Thymus (tissue), 11 donors: ENCODE data around the gene PTPA. TPM values are rescaled to one million over a fixed set of nuclear protein-coding genes. Genes with fewer than 3 reads are reported as not detected.
"Not testable (repeated sequence)": the region's sequence is repeated elsewhere in the genome, so short reads cannot be mapped to it uniquely, and the experiment has no call there.

Experiments used
- DNase-seq, 9 donors: peaks; one replicate each; pipeline ENCODE4 v3.0.0-alpha.2; 2013; ENCODE audit warnings: low spot score in 9 of 9, low read depth in 6 of 9, missing footprints in 1 of 9
- H3K27ac ChIP-seq, 2 donors: one replicate each; pipeline ENCODE4 v1.5.1; 2013; ENCODE audit warnings: control low read depth in 1 of 2, low read depth in 1 of 2, low read length in 1 of 2, mild to moderate bottlenecking in 1 of 2, moderate library complexity in 1 of 2
- H3K27me3 ChIP-seq, 2 donors: one replicate each; pipeline ENCODE4 v1.5.1; 2013; ENCODE audit warnings: low read length in 1 of 2; ENCODE audit not compliant: control insufficient read depth in 2 of 2, insufficient read depth in 1 of 2
- H3K36me3 ChIP-seq, 2 donors: one replicate each; pipeline ENCODE4 v1.5.1; 2013; ENCODE audit warnings: low read length in 1 of 2, mild to moderate bottlenecking in 1 of 2, moderate library complexity in 1 of 2; ENCODE audit not compliant: control insufficient read depth in 2 of 2, insufficient read depth in 2 of 2
- H3K4me1 ChIP-seq, 2 donors: one replicate each; pipeline ENCODE4 v1.5.1; 2013; ENCODE audit warnings: low read length in 2 of 2; ENCODE audit not compliant: control insufficient read depth in 2 of 2, insufficient read depth in 2 of 2
- H3K4me3 ChIP-seq, 2 donors: one replicate each; pipeline ENCODE4 v1.5.1; 2013; ENCODE audit warnings: low read length in 2 of 2, control low read depth in 1 of 2, mild to moderate bottlenecking in 1 of 2
- H3K9me3 ChIP-seq, 2 donors: one replicate each; pipeline ENCODE4 v1.5.1; 2013; ENCODE audit warnings: low read length in 1 of 2, mild to moderate bottlenecking in 1 of 2; ENCODE audit not compliant: control insufficient read depth in 2 of 2, insufficient read depth in 1 of 2
- WGBS: extraction: QIAGEN DNeasy Blood & Tissue Kit; methylation state at CpG from one replicate; pipeline ENCODE4 v1.1.7; 2013; 5-methylcytosine and 5-hydroxymethylcytosine counted together
- polyA plus RNA-seq: library from polyadenylated mRNA; stranded (reverse); fragments of 200-250 nt; gene quantifications from one replicate; pipeline ENCODE4 v1.2.3, GENCODE V29; 2013
- total RNA-seq: library from RNA; stranded (reverse); fragments of 120-200 nt; gene quantifications from one replicate; pipeline ENCODE4 v1.2.4, GENCODE V29; 2013
- donor health status: healthy.

The PTPA gene
- total and polyA plus RNA-seq, 2 donors, result 68.3 to 70.1 TPM

DNA sequence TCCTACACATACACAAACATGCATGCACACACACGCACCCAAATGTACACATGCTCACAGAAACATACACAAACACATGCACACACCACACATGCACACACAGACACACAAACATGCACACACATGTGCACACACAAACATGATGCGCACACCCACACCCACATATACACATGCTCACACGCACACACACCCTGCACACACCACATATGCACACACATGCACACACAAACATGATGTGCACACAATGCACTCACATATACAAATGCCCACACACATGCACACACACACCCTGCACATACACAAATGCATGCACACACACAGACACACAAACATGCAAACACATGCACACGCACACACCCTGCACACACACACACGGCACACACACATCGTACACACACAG lies 74.2 kb downstream of the PTPA start:
- peaks cover 0 to 9% of the 10 kb centered on the region in 2 donors for H3K27me3 ChIP-seq
- H3K27ac ChIP-seq, result no peak overlapping the region
- peaks cover 0 to 9% of the 10 kb centered on the region in 2 donors for H3K4me1 ChIP-seq
- WGBS, result 98% methylated on average over 6 of the region's 6 CpGs
- H3K4me3 ChIP-seq, result no peak overlapping the region
- DNase-seq, result no peak
- peaks cover 0 to 6% of the 10 kb centered on the region in 2 donors for H3K9me3 ChIP-seq
- no peaks in the 10 kb centered on the region for H3K36me3 ChIP-seq

- Histone ChIP-seq H3K9me3 (peaks cover 0 to 6% of the 10 kb centered on the region in 2 donors), H3K4me1 (peaks cover 0 to 9% of the 10 kb centered on the region in 2 donors), H3K27me3 (peaks cover 0 to 4% of the 10 kb centered on the region in 2 donors), H3K4me3 (no peak overlapping the region), H3K36me3 (no peaks in the 10 kb centered on the region), H3K27ac (no peak overlapping the region)
- no peak for DNase-seq
- 96% methylated on average over 10 of the region's 10 CpGs for WGBS
Observed at GRCh38 chr9:129185991-129186390, 74.8 kb downstream of the PTPA start.

DNA sequence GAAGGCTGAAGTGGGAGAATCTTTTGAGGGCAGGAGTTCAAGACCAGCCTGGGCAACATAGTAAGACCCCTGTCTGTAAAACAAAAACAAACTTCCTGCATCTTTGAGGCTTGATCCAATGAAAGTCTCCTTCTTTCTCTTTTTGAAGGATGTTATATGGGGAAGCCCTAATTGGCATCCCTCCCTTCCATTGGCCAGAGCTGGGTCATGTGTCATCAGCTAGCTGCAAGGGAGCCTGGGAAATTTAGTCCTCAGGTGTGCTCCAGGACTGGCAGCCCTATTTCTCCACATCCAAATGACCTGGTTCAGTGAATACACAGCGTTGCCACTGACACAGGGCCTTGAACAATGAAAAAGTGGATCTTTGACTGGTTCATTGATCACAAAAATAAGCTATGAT lies 75.8 kb downstream of the PTPA start:
- Histone ChIP-seq H3K4me3 (no peak overlapping the region), H3K27me3 (peaks cover 0 to 2% of the 10 kb centered on the region in 2 donors), H3K36me3 (no peaks in the 10 kb centered on the region), H3K4me1 (peaks cover 0 to 9% of the 10 kb centered on the region in 2 donors), H3K27ac (no peak overlapping the region), H3K9me3 (peaks cover 0 to 7% of the 10 kb centered on the region in 2 donors)
- no peak for DNase-seq
- 90% methylated on average over 1 of the region's 1 CpG for WGBS

DNA sequence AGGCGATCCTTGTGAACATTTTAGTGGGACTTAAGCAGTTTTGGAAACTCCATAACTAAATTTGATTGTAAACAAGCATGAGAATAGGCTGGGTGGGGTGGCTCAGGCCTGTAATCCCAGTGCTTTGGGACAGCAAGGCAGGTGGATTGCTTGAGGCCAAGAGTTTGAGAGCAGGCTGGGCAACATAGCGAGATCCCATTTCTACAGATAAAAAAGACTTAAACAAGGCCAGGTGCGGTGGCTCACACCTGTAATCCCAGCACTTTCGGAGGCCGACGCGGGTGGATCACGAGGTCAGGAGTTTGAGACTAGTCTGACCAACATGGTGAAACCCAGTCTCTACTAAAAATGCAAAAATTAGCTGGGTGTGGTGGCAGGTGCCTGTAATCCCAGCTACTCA lies 78.8 kb downstream of the PTPA start:
- not testable (repeated sequence) for H3K36me3 ChIP-seq, H3K9me3 ChIP-seq, H3K4me1 ChIP-seq, H3K27ac ChIP-seq, DNase-seq, H3K4me3 ChIP-seq
- peaks cover 2 to 19% of the 10 kb centered on the region in 2 donors for H3K27me3 ChIP-seq
- WGBS, result 97% methylated on average over 8 of the region's 8 CpGs

DNA sequence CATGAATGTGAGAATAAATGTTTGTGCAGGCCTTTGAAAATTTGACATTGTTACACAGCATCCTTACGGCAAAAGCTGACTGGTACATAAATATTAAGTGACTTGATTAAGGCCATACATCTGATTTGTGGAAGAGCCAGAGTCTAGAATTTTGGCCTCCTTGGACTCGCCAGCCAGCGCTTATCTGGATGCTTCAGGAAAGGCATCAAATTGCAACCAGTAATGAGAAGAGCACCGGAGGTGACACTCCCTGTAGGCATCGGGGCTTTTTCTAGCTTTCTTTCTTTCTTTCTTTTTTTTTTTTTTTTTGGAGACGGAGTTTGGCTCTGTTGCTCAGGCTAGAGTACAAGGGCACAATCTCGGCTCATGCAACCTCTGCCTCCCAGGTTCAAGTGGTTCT lies 80.0 kb downstream of the PTPA start:
- DNase-seq, result no peak
- H3K27ac ChIP-seq, result no peak overlapping the region
- peaks cover 2 to 29% of the 10 kb centered on the region in 2 donors for H3K27me3 ChIP-seq
- 94% methylated on average over 7 of the region's 7 CpGs for WGBS
- peaks cover 0 to 10% of the 10 kb centered on the region in 2 donors for H3K9me3 ChIP-seq
- no peaks in the 10 kb centered on the region for H3K4me1 ChIP-seq
- no peaks in the 10 kb centered on the region for H3K36me3 ChIP-seq
- H3K4me3 ChIP-seq, result no peak overlapping the region

DNA sequence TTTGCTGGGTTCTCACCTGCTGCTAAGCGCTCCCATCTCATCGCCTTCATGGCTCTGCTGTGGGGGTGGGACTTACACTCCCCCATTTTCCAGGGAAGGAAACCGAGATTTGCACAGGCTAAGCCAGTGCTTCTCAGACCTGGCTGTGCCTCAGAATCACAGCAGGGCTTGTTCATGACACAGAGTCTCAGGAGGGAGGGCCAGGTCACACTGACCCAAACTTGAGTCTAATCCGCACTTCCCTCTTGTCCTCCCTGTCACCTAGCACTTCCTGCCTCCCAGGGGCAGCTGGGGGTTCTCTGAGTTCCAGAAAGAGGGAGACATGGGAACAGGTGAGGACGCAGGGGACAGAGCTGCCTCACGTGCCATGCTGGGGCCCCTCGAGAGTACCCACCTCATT lies 82.4 kb downstream of the PTPA start:
- Histone ChIP-seq H3K4me3 (no peak overlapping the region), H3K4me1 (peaks cover 0 to 1% of the 10 kb centered on the region in 2 donors), H3K36me3 (no peaks in the 10 kb centered on the region), H3K27me3 (peaks cover 2 to 41% of the 10 kb centered on the region in 2 donors), H3K27ac (no peak overlapping the region), H3K9me3 (peaks cover 0 to 6% of the 10 kb centered on the region in 2 donors)
- WGBS, result 92% methylated on average over 7 of the region's 7 CpGs
- no peak for DNase-seq

DNA sequence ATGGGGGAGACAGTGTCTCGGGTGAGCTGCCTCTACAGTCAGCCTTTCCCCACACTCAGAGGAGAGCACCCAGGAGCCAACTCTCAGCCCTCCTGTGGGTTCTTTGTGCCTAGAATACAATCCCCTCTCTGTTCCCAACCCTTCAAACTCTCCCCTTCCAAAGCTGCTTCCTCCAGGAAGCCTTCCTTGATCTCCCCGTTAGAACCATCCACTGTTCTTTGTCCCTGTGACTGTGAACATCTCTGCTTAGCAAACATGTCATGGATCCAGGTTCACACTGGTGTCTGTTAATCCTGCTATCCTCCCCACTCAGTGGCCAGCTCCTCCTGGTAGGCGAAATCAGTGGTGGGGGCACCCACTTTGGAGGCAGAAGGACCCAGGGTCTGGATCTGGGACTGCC lies 83.0 kb downstream of the PTPA start:
- Histone ChIP-seq H3K36me3 (no peaks in the 10 kb centered on the region), H3K9me3 (peaks cover 0 to 6% of the 10 kb centered on the region in 2 donors), H3K27me3 (peaks cover 2 to 43% of the 10 kb centered on the region in 2 donors), H3K4me1 (peaks cover 0 to 3% of the 10 kb centered on the region in 2 donors), H3K4me3 (no peak overlapping the region), H3K27ac (no peak overlapping the region)
- no peak for DNase-seq
- WGBS, result 60% methylated on average over 3 of the region's 3 CpGs

DNA sequence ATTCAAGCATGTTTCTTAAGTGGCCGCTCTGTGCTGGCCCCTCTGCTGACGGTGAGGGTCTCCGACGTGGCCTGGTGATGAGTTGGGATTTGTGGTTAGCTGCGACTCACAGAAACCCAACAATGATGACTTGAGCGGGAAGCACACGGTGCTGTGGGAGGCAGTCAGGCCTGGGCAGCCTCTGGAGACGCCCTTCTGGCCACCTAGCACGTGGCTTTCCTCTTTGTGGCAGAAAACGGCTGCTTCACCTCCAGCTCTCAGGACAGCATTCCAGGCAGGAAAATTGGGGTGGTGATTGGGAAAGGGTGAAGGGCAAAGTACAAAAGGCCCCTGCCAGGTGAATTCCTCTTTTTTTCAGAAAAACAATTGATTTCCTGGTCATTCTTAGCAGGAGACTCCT lies 84.4 kb downstream of the PTPA start:
- no peak for DNase-seq
- Histone ChIP-seq H3K27ac (no peak overlapping the region), H3K27me3 (peaks cover 2 to 44% of the 10 kb centered on the region in 2 donors), H3K4me3 (no peak overlapping the region), H3K9me3 (peaks cover 0 to 10% of the 10 kb centered on the region in 2 donors), H3K36me3 (no peaks in the 10 kb centered on the region), H3K4me1 (peaks cover 0 to 3% of the 10 kb centered on the region in 2 donors)
- WGBS, result 96% methylated on average over 10 of the region's 10 CpGs

GRCh38 chr9:129197045-129197444 lies 85.8 kb downstream of the PTPA start:
- not testable (repeated sequence) for H3K4me3 ChIP-seq, H3K9me3 ChIP-seq, H3K4me1 ChIP-seq, DNase-seq, H3K36me3 ChIP-seq, H3K27ac ChIP-seq
- WGBS, result 96% methylated on average over 6 of the region's 6 CpGs
- peaks cover 2 to 44% of the 10 kb centered on the region in 2 donors for H3K27me3 ChIP-seq

DNA sequence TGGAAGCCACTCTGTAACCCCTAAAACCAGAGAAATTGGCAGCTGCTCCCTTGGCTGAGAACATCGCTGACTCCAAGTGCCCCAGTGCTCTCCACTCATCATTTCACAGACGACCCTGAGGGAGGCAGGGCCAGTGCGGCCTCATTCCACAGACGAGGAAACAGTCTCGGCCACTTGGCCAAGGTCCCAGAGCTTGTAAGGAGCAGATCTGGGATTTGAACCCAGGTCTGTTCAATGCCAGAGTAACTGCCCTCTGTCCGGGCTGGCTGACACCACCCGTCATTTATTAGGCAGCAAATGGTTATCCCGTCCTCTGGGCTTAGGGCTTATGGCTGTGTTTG lies 86.7 kb downstream of the PTPA start:
- H3K4me1 ChIP-seq, result peaks cover 0 to 7% of the 10 kb centered on the region in 2 donors
- H3K27ac ChIP-seq, result no peak overlapping the region
- no peaks in the 10 kb centered on the region for H3K36me3 ChIP-seq
- no peak for DNase-seq
- H3K4me3 ChIP-seq, result no peak overlapping the region
- peaks cover 2 to 44% of the 10 kb centered on the region in 2 donors for H3K27me3 ChIP-seq
- 89% methylated on average over 8 of the region's 8 CpGs for WGBS
- peaks cover 0 to 8% of the 10 kb centered on the region in 2 donors for H3K9me3 ChIP-seq
